B cell (primary cell): ENCODE measurements around the gene PTCD2.

Source experiments
- EZH2 ChIP-seq: IDR thresholded peaks from 2 replicates; pipeline ENCODE4 v1.6.1; 2012; ENCODE audit warnings: borderline replicate concordance, low read depth, mild to moderate bottlenecking, moderate library complexity, low read length; ENCODE audit not compliant: insufficient read depth, poor library complexity, severe bottlenecking
- TF ChIP-seq, protein P1 (sequence below): fragments of 200-600 bp; IDR thresholded peaks from one replicate; pipeline ENCODE4 v1.8.0; 2022; ENCODE audit warnings: antibody characterized with exemption, mild to moderate bottlenecking

DNA sequence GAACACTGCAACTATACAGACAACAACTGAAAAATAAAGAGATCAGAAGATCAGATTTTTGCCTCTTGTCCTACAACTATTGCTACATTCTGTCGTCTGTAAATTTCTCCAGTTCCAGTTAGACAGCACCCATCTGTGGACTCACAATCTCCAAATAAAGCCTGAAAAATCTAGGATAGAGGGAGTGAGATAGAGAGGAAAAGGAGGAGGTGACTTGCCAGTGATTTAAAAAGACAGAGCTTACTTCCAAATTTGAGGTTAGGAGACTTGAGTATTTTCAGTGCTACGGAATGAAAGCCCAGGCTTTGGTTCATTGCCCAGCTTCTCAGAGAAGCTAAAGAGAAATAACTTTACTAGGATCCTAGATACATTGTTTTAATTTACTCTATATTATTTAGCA lies 63.6 kb downstream of the PTCD2 start:
- TF ChIP-seq, protein P1, sequence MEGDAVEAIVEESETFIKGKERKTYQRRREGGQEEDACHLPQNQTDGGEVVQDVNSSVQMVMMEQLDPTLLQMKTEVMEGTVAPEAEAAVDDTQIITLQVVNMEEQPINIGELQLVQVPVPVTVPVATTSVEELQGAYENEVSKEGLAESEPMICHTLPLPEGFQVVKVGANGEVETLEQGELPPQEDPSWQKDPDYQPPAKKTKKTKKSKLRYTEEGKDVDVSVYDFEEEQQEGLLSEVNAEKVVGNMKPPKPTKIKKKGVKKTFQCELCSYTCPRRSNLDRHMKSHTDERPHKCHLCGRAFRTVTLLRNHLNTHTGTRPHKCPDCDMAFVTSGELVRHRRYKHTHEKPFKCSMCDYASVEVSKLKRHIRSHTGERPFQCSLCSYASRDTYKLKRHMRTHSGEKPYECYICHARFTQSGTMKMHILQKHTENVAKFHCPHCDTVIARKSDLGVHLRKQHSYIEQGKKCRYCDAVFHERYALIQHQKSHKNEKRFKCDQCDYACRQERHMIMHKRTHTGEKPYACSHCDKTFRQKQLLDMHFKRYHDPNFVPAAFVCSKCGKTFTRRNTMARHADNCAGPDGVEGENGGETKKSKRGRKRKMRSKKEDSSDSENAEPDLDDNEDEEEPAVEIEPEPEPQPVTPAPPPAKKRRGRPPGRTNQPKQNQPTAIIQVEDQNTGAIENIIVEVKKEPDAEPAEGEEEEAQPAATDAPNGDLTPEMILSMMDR = no peak
- TF ChIP-seq EZH2 = no peak
